Neural crest cell (in vitro differentiated cells): ENCODE data around the gene TOMM6. TPM values are rescaled to one million over a fixed set of nuclear protein-coding genes. Genes with fewer than 3 reads are reported as not detected.

Experiments
- DNase-seq: peaks from one replicate; pipeline ENCODE4 v3.0.0; 2021; ENCODE audit warnings: low read depth, mixed read lengths, low spot score
- H3K27ac Mint-ChIP-seq: one replicate; pipeline ENCODE4 v1.8.0; 2021; ENCODE audit warnings: mild to moderate bottlenecking, mixed read lengths; ENCODE audit not compliant: unreplicated experiment
- H3K27me3 Mint-ChIP-seq: 2 replicates; pipeline ENCODE4 v1.8.0; 2021; ENCODE audit warnings: low read depth, mild to moderate bottlenecking, mixed read lengths
- H3K36me3 Mint-ChIP-seq: 2 replicates; pipeline ENCODE4 v1.8.0; 2021; ENCODE audit warnings: low read depth, mild to moderate bottlenecking, mixed read lengths
- H3K4me1 Mint-ChIP-seq: 2 replicates; pipeline ENCODE4 v1.8.0; 2021; ENCODE audit warnings: mixed read lengths
- H3K4me3 Mint-ChIP-seq: one replicate; pipeline ENCODE4 v1.8.0; 2021; ENCODE audit warnings: mild to moderate bottlenecking, mixed read lengths
- H3K9me3 Mint-ChIP-seq: 2 replicates; pipeline ENCODE4 v1.8.0; 2021; ENCODE audit warnings: mixed read lengths
- CTCF ChIP-seq: fragments of 200-600 bp; sonication (generic); conservative IDR thresholded peaks from 2 replicates; pipeline ENCODE4 v1.5.0; 2021; ENCODE audit warnings: antibody characterized with exemption, mild to moderate bottlenecking
- total RNA-seq: library from RNA; stranded (reverse); gene quantifications from 2 replicates; pipeline ENCODE4 v1.2.1, GENCODE V29; 2021

The TOMM6 gene
- total RNA-seq, 1 donor from 2014 or later: 249 TPM

GRCh38 chr6:41814629-41815028, 27.1 kb downstream of the TOMM6 start:
- Mint-ChIP-seq H3K4me1 (no peaks in the 10 kb centered on the region), H3K27me3 (no peaks in the 10 kb centered on the region), H3K9me3 (no peaks in the 10 kb centered on the region), H3K36me3 (no peaks in the 10 kb centered on the region), H3K4me3 (no peak overlapping the region), H3K27ac (no peak overlapping the region)
- TF ChIP-seq CTCF: no peak
- no peak for DNase-seq

DNA sequence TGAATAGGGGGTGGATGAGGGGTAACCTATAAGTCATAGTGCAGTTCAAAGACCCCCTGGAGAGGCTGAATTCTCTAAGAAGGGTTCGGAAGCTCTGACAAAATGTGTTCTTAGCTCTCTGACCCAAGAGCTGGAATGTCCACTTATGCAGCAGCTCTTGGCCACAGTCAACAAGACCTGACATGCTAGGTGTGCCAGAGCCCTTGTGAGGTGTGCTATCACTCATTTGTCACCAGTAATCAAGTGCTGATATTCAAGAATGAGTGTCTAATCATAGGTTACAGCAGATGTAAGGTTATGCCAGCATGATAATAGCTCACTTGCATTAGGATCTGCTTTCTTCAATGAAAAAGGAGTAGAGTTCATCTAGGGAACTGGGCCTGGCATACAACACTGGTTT, 28.1 kb downstream of the TOMM6 start:
- H3K27ac Mint-ChIP-seq: no peak overlapping the region
- H3K4me3 Mint-ChIP-seq: no peak overlapping the region
- no peaks in the 10 kb centered on the region for H3K36me3 Mint-ChIP-seq
- H3K9me3 Mint-ChIP-seq: no peaks in the 10 kb centered on the region
- no peaks in the 10 kb centered on the region for H3K4me1 Mint-ChIP-seq
- TF ChIP-seq CTCF: no peak
- no peaks in the 10 kb centered on the region for H3K27me3 Mint-ChIP-seq
- no peak for DNase-seq

DNA sequence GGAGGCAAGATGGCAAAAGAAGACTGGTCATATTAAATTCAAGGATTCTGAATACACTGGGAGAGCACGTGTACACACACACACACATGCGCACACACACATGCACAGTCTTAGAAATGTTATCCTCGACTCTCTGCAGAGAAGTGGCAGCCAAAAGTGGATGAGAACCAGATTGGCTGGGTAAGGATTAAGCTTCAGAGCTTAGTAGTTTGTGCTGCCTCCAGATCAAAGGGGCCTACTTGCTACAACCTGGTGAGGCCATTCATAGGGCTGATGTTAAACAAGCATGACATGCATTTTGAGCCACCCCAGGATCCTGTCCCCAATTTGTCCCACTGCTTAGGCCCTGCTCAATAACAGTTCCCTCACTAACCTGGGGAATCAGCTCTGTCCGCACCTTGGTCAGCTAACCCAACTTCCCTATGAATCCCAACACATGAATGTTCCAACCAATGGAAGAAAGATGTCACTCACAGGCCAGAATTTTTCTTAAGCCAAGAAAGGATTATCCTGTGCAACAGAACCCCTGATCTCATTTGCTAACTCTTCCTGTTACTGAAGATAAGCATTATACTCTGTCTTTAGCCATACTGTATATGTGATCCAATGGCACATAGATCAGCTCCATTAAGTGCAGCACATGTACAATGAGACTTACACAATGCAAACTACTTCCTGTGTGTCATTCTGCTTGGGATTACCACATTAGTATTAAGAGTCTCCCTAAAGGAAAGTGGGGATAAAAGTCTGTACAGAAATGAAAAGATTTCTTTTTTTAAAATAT, 31.0 kb downstream of the TOMM6 start:
- H3K36me3 Mint-ChIP-seq: no peaks in the 10 kb centered on the region

DNA sequence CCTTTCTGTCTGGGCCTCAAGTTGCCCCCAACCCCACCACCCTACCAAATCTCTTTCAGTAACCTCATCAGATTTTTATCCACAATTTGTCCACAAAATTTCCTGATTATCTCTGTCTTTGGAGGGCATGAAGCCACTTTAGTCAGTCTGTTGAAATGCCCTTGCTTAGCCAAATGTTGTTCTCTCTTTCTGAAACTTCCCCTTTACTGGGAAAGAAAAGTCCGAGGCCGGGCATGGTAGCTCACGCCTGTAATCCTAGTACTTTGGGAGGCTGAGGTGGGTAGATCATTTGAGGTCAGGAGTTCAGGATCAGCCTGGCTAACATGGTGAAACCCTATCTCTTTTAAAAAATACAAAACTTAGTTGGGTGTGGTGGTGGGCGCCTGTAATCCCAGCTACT, 33.8 kb downstream of the TOMM6 start:
- H3K4me1 Mint-ChIP-seq: no peaks in the 10 kb centered on the region
- no peaks in the 10 kb centered on the region for H3K36me3 Mint-ChIP-seq
- no peaks in the 10 kb centered on the region for H3K27me3 Mint-ChIP-seq
- H3K27ac Mint-ChIP-seq: no peak overlapping the region
- DNase-seq: no peak
- no peak for TF ChIP-seq CTCF
- H3K9me3 Mint-ChIP-seq: no peaks in the 10 kb centered on the region
- H3K4me3 Mint-ChIP-seq: no peak overlapping the region

More for the DNA sequence above, 31.0 kb downstream of the TOMM6 start:
- Mint-ChIP-seq H3K9me3 (no peaks in the 10 kb centered on the region), H3K27me3 (no peaks in the 10 kb centered on the region), H3K27ac (no peak overlapping the region), H3K4me1 (no peaks in the 10 kb centered on the region), H3K4me3 (no peak overlapping the region)
- TF ChIP-seq CTCF: no peak
- DNase-seq: no peak

GRCh38 chr6:41822021-41822420, 34.5 kb downstream of the TOMM6 start:
- DNase-seq: no peak
- H3K27me3 Mint-ChIP-seq: no peaks in the 10 kb centered on the region
- H3K4me1 Mint-ChIP-seq: no peaks in the 10 kb centered on the region
- no peaks in the 10 kb centered on the region for H3K36me3 Mint-ChIP-seq
- H3K9me3 Mint-ChIP-seq: no peaks in the 10 kb centered on the region
- H3K27ac Mint-ChIP-seq: peak overlapping the region; percentile 13
- H3K4me3 Mint-ChIP-seq: no peak overlapping the region
- no peak for TF ChIP-seq CTCF
